Adrenal gland (tissue), 5 donors: Measurements from ENCODE around the gene OR9Q2.

Source experiments
- POLR2A ChIP-seq, 2 donors: fragments of 450-650 bp; IDR thresholded peaks; one replicate each; pipeline ENCODE4 v1.6.1; 2017; ENCODE audit warnings: antibody characterized with exemption in 2 of 2, mild to moderate bottlenecking in 2 of 2, moderate library complexity in 1 of 2
- TF ChIP-seq, protein P1 (sequence below), 6 experiments: fragments of 450-650 bp in 4 of 6; fragments of 200-600 bp in 2 of 6; sonication (generic) in 1 of 6; IDR thresholded peaks; 1 replicate in 5 of 6; 2 replicates in 1 of 6; pipeline versions ENCODE4 v1.5.1 to v1.8.0; 2016 to 2021; ENCODE audit warnings: antibody characterized with exemption in 6 of 6, mild to moderate bottlenecking in 2 of 6, moderate library complexity in 1 of 6
- donor health status: DM: no; HTN: no; CAD: no.

DNA sequence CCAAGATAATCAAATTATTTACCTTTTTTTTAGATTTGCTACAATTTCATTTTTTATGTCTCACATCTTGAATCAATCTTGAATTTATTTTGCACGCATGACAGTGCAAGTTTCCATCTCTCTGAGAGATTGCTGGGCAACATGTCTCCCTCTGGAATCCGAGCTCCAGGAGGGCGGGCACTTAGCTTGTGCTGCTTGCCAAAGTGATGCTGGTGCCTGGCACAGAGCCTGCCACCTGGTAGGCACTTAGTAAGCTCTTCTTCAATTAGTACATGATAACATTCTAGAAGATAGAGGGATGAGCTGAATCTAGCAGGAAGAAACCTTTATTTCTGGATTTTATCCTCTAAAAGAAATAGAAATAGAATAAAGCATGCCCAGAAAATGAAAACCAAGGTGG is 36.1 kb upstream of the OR9Q2 start:
- no peak for TF ChIP-seq POLR2A (IDR thresholded peaks at IDR 0.05)
- TF ChIP-seq, protein P1, sequence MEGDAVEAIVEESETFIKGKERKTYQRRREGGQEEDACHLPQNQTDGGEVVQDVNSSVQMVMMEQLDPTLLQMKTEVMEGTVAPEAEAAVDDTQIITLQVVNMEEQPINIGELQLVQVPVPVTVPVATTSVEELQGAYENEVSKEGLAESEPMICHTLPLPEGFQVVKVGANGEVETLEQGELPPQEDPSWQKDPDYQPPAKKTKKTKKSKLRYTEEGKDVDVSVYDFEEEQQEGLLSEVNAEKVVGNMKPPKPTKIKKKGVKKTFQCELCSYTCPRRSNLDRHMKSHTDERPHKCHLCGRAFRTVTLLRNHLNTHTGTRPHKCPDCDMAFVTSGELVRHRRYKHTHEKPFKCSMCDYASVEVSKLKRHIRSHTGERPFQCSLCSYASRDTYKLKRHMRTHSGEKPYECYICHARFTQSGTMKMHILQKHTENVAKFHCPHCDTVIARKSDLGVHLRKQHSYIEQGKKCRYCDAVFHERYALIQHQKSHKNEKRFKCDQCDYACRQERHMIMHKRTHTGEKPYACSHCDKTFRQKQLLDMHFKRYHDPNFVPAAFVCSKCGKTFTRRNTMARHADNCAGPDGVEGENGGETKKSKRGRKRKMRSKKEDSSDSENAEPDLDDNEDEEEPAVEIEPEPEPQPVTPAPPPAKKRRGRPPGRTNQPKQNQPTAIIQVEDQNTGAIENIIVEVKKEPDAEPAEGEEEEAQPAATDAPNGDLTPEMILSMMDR (IDR thresholded peaks at IDR 0.05) = no peak
